GM23338 (cell line): ENCODE results near the gene MAPT. TPM values are rescaled to one million over a fixed set of nuclear protein-coding genes. Genes with fewer than 3 reads are reported as not detected.

Source experiments
- ATAC-seq: fragments of 200-7000 bp; cut with Tn5 transposase; 3 replicates; pipeline ENCODE4 v1.9.1; 2020
- DNase-seq: peaks from one replicate; pipeline ENCODE4 v3.0.0-alpha.2; 2015; ENCODE audit warnings: low spot score
- H2AFZ ChIP-seq: fragments of 200-600 bp; sonication (generic); 2 replicates; pipeline ENCODE4 v1.8.0; 2016; ENCODE audit warnings: antibody characterized with exemption, mild to moderate bottlenecking, moderate library complexity
- H3F3A ChIP-seq: fragments of 200-600 bp; sonication (generic); replicated peaks from 2 replicates; pipeline ENCODE4 v1.8.0; 2017; ENCODE audit warnings: antibody characterized with exemption, mixed run types, low read depth
- H3K27ac ChIP-seq: fragments of 200-600 bp; sonication (generic); 2 replicates; pipeline ENCODE4 v1.6.1; 2016; ENCODE audit warnings: low read depth
- H3K27me3 ChIP-seq: fragments of 200-600 bp; sonication (generic); 2 replicates; pipeline ENCODE4 v1.8.0; 2016; ENCODE audit warnings: mild to moderate bottlenecking, mixed run types, moderate library complexity; ENCODE audit not compliant: insufficient read depth
- H3K36me3 ChIP-seq: fragments of 200-600 bp; sonication (generic); 2 replicates; pipeline ENCODE4 v1.8.0; 2016; ENCODE audit warnings: mild to moderate bottlenecking; ENCODE audit not compliant: insufficient read depth
- H3K4me1 ChIP-seq: fragments of 200-600 bp; sonication (generic); 2 replicates; pipeline ENCODE4 v1.8.0; 2016; ENCODE audit warnings: mild to moderate bottlenecking, moderate library complexity; ENCODE audit not compliant: insufficient read depth
- H3K4me2 ChIP-seq: fragments of 200-600 bp; sonication (generic); 2 replicates; pipeline ENCODE4 v1.7.1; 2017; ENCODE audit warnings: mixed run types
- H3K4me3 ChIP-seq: fragments of 200-600 bp; sonication (generic); 2 replicates; pipeline ENCODE4 v1.6.1; 2016; ENCODE audit warnings: mixed run types
- H3K79me2 ChIP-seq: fragments of 200-600 bp; sonication (generic); replicated peaks from 2 replicates; pipeline ENCODE4 v1.8.0; 2017; ENCODE audit warnings: mild to moderate bottlenecking; ENCODE audit not compliant: insufficient read depth
- H3K9me2 ChIP-seq: fragments of 200-600 bp; sonication (generic); 2 replicates; pipeline ENCODE4 v1.8.0; 2017; ENCODE audit not compliant: insufficient read depth
- H4K20me1 ChIP-seq: fragments of 200-600 bp; sonication (generic); replicated peaks from 2 replicates; pipeline ENCODE4 v1.8.0; 2017; ENCODE audit warnings: mild to moderate bottlenecking; ENCODE audit not compliant: insufficient read depth
- H3K27ac Mint-ChIP-seq: 2 replicates; pipeline ENCODE4 v1.8.0; 2020; ENCODE audit warnings: inconsistent platforms, mild to moderate bottlenecking, moderate library complexity, mixed read lengths
- H3K27me3 Mint-ChIP-seq: 3 replicates; pipeline ENCODE4 v1.8.0; 2022; ENCODE audit warnings: low read depth, mild to moderate bottlenecking, moderate library complexity, mixed read lengths, inconsistent platforms; ENCODE audit not compliant: insufficient read depth, poor library complexity
- H3K36me3 Mint-ChIP-seq: 3 replicates; pipeline ENCODE4 v1.8.0; 2021; ENCODE audit warnings: low read depth, mild to moderate bottlenecking, inconsistent platforms, moderate library complexity, mixed read lengths
- H3K4me1 Mint-ChIP-seq: 3 replicates; pipeline ENCODE4 v1.8.0; 2020; ENCODE audit warnings: mild to moderate bottlenecking, inconsistent platforms, mixed read lengths
- H3K4me3 Mint-ChIP-seq: 3 replicates; pipeline ENCODE4 v1.8.0; 2021; ENCODE audit warnings: moderate library complexity, mild to moderate bottlenecking, inconsistent platforms, mixed read lengths
- H3K9me3 Mint-ChIP-seq: 3 replicates; pipeline ENCODE4 v1.8.0; 2020; ENCODE audit warnings: moderate library complexity, mild to moderate bottlenecking, inconsistent platforms, mixed read lengths
- CREB1 ChIP-seq: fragments of 250-450 bp; sonication (Bioruptor Pico); IDR thresholded peaks from 2 replicates; pipeline ENCODE4 v1.5.0; 2020; ENCODE audit warnings: low read depth, mild to moderate bottlenecking, moderate library complexity
- ETS1 ChIP-seq: IDR thresholded peaks from 2 replicates; pipeline ENCODE4 v1.6.1; 2016; ENCODE audit warnings: antibody characterized with exemption
- EZH2 ChIP-seq: fragments of 200-600 bp; sonication (generic); IDR thresholded peaks from one replicate; pipeline ENCODE4 v1.8.0; 2017; ENCODE audit warnings: antibody characterized with exemption, mild to moderate bottlenecking, low read depth; ENCODE audit not compliant: unreplicated experiment
- EZH2phosphoT487 ChIP-seq: fragments of 200-600 bp; sonication (generic); IDR thresholded peaks from one replicate; pipeline ENCODE4 v1.8.1; 2018; ENCODE audit warnings: antibody characterized with exemption; ENCODE audit not compliant: unreplicated experiment
- JUNB ChIP-seq: IDR thresholded peaks from one replicate; pipeline ENCODE4 v1.6.1; 2016; ENCODE audit warnings: antibody characterized with exemption; ENCODE audit not compliant: unreplicated experiment
- NANOG ChIP-seq: IDR thresholded peaks from 2 replicates; pipeline ENCODE4 v1.6.1; 2016; ENCODE audit warnings: antibody characterized with exemption, borderline replicate concordance
- POLR2AphosphoS5 ChIP-seq: IDR thresholded peaks from 2 replicates; pipeline ENCODE4 v1.6.1; 2016; ENCODE audit warnings: antibody characterized with exemption, low read depth
- STAT1 ChIP-seq: IDR thresholded peaks from one replicate; pipeline ENCODE4 v1.6.1; 2016; ENCODE audit warnings: antibody characterized with exemption; ENCODE audit not compliant: unreplicated experiment
- ZNF114 ChIP-seq: fragments of 250-450 bp; sonication (Bioruptor Pico); IDR thresholded peaks from 2 replicates; pipeline ENCODE4 v1.5.0; 2020; ENCODE audit warnings: mild to moderate bottlenecking, moderate library complexity
- ZNF331 ChIP-seq: fragments of 250-450 bp; sonication (Bioruptor Pico); IDR thresholded peaks from 2 replicates; pipeline ENCODE4 v1.5.0; 2020; ENCODE audit warnings: low read depth, mild to moderate bottlenecking, moderate library complexity
- polyA plus RNA-seq: library from polyadenylated mRNA; unstranded; fragments of >200 nt; fragmentation: Nextera tagmentation; extraction: Ambion mirVana; gene quantifications from 2 replicates; pipeline ENCODE4 v1.2.1, GENCODE V29; 2016
- total RNA-seq: library from RNA; depleted of rRNA; stranded (reverse); fragments of >200 nt; shearing (Covaris generic); gene quantifications from 2 replicates; pipeline ENCODE4 v1.2.3, GENCODE V29; 2014
- TF ChIP-seq, protein P1 (sequence below), 2 experiments: fragments of 200-600 bp in 1 of 2; sonication (generic) in 1 of 2; conservative IDR thresholded peaks; 2 replicates each; pipeline versions ENCODE4 v1.5.1 to v1.6.1; 2016 to 2017; ENCODE audit warnings: antibody characterized with exemption in 2 of 2, low read depth in 2 of 2, mild to moderate bottlenecking in 2 of 2, moderate library complexity in 1 of 2
- TF ChIP-seq, protein P2 (sequence below): fragments of 250-450 bp; sonication (Bioruptor Pico); IDR thresholded peaks from 2 replicates; pipeline ENCODE4 v1.5.0; 2020; ENCODE audit warnings: mild to moderate bottlenecking, moderate library complexity

Gene MAPT
- total and polyA plus RNA-seq, 2 experiments from 2014 or later, result 1.1 to 2.1 TPM

DNA sequence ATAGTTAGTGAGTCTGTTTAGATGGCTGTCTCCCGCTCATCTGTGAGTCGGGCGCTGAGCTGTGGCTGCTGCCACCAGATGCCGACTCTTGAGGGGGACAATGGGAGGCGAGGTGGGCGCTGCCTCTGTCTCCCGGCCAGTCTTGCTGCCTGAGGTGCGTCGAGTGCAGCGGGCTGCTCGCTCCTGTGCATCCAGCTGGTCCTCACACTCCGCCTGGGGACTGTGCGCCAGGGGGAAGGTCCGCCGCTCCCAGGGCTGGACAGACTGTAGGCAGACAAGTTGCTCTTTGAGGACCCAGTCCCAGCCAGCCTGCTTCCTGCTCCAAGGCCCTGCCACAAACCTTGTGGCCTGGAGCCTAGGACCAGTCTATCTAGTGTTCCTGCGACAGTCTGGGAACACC lies 137.1 kb downstream of the MAPT start (continued):
- TF ChIP-seq POLR2AphosphoS5, result no peak; the same call in 1 of the 2 replicates
- TF ChIP-seq JUNB, result no peak
- TF ChIP-seq EZH2phosphoT487, result no peak
- TF ChIP-seq CREB1, result no peak
- no peak for TF ChIP-seq ETS1
- TF ChIP-seq EZH2, result no peak
- TF ChIP-seq, protein P1, sequence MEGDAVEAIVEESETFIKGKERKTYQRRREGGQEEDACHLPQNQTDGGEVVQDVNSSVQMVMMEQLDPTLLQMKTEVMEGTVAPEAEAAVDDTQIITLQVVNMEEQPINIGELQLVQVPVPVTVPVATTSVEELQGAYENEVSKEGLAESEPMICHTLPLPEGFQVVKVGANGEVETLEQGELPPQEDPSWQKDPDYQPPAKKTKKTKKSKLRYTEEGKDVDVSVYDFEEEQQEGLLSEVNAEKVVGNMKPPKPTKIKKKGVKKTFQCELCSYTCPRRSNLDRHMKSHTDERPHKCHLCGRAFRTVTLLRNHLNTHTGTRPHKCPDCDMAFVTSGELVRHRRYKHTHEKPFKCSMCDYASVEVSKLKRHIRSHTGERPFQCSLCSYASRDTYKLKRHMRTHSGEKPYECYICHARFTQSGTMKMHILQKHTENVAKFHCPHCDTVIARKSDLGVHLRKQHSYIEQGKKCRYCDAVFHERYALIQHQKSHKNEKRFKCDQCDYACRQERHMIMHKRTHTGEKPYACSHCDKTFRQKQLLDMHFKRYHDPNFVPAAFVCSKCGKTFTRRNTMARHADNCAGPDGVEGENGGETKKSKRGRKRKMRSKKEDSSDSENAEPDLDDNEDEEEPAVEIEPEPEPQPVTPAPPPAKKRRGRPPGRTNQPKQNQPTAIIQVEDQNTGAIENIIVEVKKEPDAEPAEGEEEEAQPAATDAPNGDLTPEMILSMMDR (conservative IDR thresholded peaks at IDR 0.05; ENCODE audit: low read depth in 2 of 2), result no peak
- no peak for TF ChIP-seq ZNF331 (CRISPR knock-in tag)

DNA sequence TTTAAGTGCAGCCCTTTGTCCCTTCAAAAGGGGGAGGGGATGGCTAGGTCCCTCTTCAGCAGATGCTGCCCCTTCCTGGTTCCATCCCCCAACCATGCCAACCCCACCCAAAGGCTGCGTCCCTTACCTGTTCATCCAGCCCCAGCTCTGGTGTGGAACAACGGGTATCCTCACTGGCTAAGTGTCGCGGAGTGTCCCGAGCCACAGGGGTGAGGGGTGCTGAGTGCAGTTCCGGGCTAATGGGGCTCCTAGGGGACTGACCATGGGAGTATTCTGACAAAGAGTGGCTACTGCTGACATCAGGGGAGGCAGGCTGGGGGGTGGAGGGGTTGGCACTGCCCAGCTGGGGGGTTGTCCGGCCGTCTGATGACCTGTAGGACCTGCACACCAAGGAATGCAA lies 137.6 kb downstream of the MAPT start:
- Histone ChIP-seq H3F3A (peaks cover 18% of the 10 kb centered on the region), H3K4me1 (peaks cover 30% of the 10 kb centered on the region), H3K36me3 (peaks cover 39% of the 10 kb centered on the region), H3K9me2 (no peaks in the 10 kb centered on the region), H3K27me3 (no peaks in the 10 kb centered on the region), H3K27ac (no peak overlapping the region), H3K4me2 (no peak overlapping the region), H2AFZ (no peak overlapping the region), H3K79me2 (no peaks in the 10 kb centered on the region), H3K4me3 (no peak overlapping the region), H4K20me1 (peaks cover 10% of the 10 kb centered on the region)
- peaks cover 20% of the 10 kb centered on the region for H3K27me3 Mint-ChIP-seq
- no peak overlapping the region for H3K27ac Mint-ChIP-seq
- peaks cover 33% of the 10 kb centered on the region for H3K4me1 Mint-ChIP-seq
- H3K4me3 Mint-ChIP-seq, result no peak overlapping the region
- ATAC-seq, result no peak
- peaks cover 76% of the 10 kb centered on the region for H3K36me3 Mint-ChIP-seq
- DNase-seq, result no peak
- H3K9me3 Mint-ChIP-seq, result no peaks in the 10 kb centered on the region
- TF ChIP-seq CREB1, result no peak
- TF ChIP-seq EZH2phosphoT487, result no peak
- TF ChIP-seq POLR2AphosphoS5, result no peak
- TF ChIP-seq EZH2, result no peak
- no peak for TF ChIP-seq JUNB
- TF ChIP-seq ZNF331 (CRISPR knock-in tag), result no peak
- TF ChIP-seq, protein P1 (conservative IDR thresholded peaks at IDR 0.05; ENCODE audit: low read depth in 2 of 2), result no peak
- TF ChIP-seq ETS1, result no peak
- TF ChIP-seq STAT1, result no peak
- TF ChIP-seq, protein P2, sequence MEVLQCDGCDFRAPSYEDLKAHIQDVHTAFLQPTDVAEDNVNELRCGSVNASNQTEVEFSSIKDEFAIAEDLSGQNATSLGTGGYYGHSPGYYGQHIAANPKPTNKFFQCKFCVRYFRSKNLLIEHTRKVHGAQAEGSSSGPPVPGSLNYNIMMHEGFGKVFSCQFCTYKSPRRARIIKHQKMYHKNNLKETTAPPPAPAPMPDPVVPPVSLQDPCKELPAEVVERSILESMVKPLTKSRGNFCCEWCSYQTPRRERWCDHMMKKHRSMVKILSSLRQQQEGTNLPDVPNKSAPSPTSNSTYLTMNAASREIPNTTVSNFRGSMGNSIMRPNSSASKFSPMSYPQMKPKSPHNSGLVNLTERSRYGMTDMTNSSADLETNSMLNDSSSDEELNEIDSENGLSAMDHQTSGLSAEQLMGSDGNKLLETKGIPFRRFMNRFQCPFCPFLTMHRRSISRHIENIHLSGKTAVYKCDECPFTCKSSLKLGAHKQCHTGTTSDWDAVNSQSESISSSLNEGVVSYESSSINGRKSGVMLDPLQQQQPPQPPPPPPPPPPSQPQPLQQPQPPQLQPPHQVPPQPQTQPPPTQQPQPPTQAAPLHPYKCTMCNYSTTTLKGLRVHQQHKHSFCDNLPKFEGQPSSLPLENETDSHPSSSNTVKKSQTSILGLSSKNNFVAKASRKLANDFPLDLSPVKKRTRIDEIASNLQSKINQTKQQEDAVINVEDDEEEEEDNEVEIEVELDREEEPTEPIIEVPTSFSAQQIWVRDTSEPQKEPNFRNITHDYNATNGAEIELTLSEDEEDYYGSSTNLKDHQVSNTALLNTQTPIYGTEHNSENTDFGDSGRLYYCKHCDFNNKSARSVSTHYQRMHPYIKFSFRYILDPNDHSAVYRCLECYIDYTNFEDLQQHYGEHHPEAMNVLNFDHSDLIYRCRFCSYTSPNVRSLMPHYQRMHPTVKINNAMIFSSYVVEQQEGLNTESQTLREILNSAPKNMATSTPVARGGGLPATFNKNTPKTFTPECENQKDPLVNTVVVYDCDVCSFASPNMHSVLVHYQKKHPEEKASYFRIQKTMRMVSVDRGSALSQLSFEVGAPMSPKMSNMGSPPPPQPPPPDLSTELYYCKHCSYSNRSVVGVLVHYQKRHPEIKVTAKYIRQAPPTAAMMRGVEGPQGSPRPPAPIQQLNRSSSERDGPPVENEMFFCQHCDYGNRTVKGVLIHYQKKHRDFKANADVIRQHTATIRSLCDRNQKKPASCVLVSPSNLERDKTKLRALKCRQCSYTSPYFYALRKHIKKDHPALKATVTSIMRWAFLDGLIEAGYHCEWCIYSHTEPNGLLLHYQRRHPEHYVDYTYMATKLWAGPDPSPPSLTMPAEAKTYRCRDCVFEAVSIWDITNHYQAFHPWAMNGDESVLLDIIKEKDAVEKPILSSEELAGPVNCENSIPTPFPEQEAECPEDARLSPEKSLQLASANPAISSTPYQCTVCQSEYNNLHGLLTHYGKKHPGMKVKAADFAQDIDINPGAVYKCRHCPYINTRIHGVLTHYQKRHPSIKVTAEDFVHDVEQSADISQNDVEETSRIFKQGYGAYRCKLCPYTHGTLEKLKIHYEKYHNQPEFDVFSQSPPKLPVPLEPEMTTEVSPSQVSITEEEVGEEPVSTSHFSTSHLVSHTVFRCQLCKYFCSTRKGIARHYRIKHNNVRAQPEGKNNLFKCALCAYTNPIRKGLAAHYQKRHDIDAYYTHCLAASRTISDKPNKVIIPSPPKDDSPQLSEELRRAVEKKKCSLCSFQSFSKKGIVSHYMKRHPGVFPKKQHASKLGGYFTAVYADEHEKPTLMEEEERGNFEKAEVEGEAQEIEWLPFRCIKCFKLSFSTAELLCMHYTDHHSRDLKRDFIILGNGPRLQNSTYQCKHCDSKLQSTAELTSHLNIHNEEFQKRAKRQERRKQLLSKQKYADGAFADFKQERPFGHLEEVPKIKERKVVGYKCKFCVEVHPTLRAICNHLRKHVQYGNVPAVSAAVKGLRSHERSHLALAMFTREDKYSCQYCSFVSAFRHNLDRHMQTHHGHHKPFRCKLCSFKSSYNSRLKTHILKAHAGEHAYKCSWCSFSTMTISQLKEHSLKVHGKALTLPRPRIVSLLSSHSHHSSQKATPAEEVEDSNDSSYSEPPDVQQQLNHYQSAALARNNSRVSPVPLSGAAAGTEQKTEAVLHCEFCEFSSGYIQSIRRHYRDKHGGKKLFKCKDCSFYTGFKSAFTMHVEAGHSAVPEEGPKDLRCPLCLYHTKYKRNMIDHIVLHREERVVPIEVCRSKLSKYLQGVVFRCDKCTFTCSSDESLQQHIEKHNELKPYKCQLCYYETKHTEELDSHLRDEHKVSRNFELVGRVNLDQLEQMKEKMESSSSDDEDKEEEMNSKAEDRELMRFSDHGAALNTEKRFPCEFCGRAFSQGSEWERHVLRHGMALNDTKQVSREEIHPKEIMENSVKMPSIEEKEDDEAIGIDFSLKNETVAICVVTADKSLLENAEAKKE (CRISPR knock-in tag), result no peak
- TF ChIP-seq ZNF114 (CRISPR knock-in tag), result no peak
- TF ChIP-seq NANOG, result no peak
